GM19324 (cell line): Measurements from ENCODE around the gene WASHC2A.
A peak's percentile ranks its signal among the peaks of the same experiment; 100 is the strongest.
"Not testable (repeated sequence)": the region's sequence is repeated elsewhere in the genome, so short reads cannot be mapped to it uniquely, and the experiment has no call there.

Experiments
- ATAC-seq: cut with Tn5 transposase; IDR thresholded peaks from one replicate; pipeline ENCODE4 v1.9.1; 2021; ENCODE audit warnings: mild to moderate bottlenecking, moderate library complexity; ENCODE audit not compliant: unreplicated experiment, low FRiP score

Gene WASHC2A, protein sequence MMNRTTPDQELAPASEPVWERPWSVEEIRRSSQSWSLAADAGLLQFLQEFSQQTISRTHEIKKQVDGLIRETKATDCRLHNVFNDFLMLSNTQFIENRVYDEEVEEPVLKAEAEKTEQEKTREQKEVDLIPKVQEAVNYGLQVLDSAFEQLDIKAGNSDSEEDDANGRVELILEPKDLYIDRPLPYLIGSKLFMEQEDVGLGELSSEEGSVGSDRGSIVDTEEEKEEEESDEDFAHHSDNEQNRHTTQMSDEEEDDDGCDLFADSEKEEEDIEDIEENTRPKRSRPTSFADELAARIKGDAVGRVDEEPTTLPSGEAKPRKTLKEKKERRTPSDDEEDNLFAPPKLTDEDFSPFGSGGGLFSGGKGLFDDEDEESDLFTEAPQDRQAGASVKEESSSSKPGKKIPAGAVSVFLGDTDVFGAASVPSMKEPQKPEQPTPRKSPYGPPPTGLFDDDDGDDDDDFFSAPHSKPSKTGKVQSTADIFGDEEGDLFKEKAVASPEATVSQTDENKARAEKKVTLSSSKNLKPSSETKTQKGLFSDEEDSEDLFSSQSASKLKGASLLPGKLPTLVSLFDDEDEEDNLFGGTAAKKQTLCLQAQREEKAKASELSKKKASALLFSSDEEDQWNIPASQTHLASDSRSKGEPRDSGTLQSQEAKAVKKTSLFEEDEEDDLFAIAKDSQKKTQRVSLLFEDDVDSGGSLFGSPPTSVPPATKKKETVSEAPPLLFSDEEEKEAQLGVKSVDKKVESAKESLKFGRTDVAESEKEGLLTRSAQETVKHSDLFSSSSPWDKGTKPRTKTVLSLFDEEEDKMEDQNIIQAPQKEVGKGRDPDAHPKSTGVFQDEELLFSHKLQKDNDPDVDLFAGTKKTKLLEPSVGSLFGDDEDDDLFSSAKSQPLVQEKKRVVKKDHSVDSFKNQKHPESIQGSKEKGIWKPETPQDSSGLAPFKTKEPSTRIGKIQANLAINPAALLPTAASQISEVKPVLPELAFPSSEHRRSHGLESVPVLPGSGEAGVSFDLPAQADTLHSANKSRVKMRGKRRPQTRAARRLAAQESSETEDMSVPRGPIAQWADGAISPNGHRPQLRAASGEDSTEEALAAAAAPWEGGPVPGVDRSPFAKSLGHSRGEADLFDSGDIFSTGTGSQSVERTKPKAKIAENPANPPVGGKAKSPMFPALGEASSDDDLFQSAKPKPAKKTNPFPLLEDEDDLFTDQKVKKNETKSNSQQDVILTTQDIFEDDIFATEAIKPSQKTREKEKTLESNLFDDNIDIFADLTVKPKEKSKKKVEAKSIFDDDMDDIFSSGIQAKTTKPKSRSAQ (N-terminal part only)

DNA sequence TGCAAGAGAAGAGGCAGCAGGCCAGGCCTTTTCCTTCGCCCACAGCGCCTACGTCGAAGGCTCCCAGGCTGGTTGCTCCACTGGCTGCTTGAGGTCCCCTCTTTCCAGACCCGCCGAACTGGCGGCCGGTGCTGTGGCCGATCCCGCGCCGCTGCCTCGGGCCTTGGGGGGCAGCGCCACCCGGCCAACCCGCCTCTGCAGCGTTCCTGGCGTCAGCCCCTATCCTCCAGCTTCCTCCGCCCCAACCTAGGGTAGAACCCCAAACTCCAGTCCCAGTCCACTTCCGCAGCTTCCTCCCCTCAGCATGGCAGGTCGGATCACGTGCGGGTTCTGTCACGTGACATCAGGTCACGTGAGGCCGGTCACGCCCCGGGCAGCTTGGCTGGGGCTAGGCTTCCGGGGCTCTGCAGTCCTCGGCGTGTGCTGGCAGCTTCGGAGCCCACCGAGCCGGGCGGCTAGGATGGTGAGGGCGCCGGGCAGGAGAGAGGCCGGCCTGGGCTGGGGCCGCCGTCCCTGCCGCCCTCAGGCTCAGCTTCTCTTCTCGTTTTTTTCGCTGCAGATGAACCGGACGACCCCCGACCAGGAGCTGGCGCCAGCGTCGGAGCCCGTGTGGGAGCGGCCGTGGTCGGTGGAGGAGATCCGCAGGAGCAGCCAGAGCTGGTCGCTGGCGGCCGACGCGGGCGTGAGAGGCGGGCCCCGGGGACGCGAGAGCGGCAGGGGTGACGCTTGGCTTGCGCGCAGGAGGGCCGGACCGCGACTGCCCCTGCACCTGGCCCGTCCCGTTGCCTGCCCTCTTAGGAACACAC is at the start of gene WASHC2A:
Gene WASHC2A, plus strand, starts transcription at position 409 of the 806 bp plus-strand sequence. Its CDS starts 52 bp downstream, at position 461.
- peak; percentile 89 for ATAC-seq

DNA sequence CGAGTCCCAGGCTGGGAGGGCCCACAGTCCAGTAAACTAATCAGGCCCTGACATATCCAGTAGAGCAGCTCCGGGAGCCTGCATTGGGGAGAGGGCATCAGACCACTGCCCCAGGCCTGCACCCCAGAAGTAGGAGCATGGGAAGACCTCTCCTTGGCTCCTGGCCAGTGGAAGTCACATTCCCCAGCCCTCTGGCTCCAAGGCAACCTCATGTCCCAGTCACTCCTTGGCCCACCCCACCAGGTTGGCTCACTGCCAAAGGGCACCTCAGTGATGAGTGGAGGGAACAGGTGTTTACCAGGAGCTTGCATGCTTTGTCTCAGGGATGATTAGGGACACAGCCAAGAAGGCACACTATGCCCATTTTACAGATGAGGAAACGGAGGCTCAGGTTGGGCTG is 48.5 kb upstream of the WASHC2A start:
- ATAC-seq, result not testable (repeated sequence)

DNA sequence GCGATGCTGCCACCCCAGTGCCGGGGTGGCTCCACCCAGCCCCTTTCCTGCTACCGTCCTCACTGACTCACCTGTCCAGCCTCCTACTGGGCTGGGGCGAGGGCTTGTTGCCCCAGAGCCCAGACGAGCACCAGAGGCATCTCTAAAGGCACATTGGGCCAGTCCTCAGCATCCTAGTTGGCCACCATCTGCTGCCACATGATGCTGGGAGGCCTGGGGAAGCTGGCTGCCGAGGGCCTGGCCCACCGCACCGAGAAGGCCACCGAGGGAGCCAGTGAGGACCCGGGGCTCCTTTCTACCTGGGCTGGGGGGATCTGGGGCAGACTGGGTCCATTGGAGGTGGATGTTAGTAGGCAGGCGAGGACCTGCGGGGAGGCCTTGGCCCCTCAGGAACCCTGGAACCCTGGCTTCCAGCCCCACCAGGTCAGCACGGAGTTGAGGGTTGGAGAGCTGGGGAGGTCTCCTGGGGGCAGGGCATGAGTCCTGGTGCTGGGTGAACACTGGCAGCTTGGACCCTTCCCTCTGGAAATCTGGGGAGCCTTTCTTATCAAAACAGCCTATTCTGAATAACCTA is 47.2 kb upstream of the WASHC2A start:
- not testable (repeated sequence) for ATAC-seq

DNA sequence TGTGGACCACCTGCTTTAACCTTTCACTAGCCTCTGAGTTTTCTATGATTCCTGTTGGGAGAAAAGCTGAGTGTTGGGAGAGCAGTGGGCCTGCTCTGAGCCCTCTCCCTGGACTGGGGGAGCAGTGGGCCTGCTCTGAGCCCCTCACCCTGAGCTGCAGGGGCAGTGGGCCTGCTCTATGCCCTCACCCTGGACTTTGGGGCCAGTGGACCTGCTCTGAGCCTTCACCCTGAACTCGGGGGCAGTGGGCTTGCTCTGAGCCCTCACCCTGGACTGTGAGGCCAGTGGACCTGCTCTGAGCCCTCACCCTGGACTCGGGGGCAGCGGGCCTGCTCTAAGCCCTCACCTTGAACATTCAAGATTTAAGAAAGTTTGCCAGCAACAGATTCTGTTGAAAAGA is 46.1 kb upstream of the WASHC2A start:
- ATAC-seq, result no peak

DNA sequence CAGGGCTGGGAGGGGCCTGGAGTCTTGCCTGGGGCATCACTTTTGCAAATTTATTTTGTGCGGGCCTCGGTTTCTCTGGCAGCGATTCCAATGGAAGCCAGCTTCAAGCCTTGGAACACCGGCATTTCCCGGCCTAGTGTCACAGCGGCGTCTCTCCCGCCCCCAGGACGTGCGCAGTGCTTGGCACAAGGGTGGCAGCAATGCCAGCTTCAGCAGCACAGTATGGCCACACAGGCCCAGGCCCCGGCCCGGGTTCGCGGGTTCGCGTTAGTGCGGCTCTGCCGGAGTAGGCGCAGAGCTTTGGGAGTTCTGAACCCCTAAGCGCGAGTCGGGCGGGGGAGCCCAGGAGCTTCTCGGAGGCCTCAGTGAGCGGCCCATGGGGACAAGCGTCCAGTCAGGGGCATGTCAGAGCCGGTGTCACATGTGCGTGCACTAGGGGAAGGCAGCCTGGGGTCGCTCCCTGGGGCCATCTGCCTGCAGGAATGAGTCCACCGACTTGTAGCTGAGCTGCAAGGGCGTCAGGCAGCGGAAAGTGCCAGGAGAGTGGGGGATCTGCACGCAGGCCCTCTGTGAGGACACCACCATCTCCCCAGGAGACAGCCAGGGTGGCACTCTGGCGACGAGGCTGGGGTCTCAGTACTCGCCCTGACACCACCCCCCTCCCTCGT is 42.9 kb upstream of the WASHC2A start:
- not testable (repeated sequence) for ATAC-seq

DNA sequence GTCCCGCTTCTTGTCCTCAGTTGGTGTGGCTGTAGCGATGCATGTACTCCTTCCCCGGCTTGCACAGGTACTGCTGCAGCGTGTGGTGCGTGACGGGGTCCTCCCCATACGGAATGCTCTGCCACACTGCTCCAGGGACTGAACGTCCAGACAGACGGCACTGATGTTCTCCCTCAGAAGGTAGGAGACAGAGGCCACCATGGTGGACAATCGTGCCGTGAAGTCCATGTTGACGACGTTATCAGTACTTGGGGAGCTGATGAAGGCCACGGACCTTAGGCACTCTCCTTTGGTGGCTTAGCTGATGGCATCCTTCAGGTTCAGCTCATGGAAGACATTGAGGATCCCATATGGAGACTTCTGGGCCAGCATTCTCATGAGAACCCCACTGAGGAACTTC is 42.1 kb upstream of the WASHC2A start:
- ATAC-seq, result no peak

DNA sequence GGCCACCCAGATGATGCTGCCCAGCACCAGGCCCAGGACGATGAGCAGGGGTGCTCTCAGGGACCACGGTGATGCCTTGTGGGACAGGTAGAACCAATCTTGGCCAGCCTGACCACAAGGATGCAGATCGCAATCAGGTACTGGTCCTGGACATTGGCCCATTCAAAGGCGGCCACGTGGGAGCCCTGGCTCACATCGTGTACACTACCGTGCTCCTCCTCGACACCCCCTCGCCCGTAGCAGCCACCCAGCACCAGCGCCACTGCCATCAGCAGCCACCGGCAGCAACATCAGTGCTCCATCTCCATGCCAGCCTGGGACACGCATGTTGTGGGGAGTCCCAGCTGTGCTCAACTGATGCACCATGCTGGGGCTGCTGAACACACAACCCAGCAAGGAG is 40.6 kb upstream of the WASHC2A start:
- ATAC-seq, result no peak

DNA sequence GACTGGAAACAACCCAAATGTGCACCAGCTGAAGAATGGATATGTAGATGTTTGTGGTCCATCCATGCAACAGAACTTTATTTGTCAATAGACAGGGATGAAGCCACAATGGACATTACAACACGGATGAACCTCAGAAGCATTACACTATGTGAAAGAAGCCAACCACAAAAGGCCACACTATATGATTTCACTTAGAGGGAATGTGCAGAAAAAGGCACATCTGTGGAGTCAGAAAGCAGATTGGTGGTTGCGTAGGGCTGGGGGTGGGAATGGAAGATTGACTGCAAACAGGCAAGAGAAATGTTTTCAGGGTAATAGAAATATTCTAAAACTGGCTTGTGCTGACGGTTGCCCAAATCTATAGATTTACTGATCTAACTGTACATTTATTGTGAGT is 34.3 kb upstream of the WASHC2A start:
- ATAC-seq, result no peak

DNA sequence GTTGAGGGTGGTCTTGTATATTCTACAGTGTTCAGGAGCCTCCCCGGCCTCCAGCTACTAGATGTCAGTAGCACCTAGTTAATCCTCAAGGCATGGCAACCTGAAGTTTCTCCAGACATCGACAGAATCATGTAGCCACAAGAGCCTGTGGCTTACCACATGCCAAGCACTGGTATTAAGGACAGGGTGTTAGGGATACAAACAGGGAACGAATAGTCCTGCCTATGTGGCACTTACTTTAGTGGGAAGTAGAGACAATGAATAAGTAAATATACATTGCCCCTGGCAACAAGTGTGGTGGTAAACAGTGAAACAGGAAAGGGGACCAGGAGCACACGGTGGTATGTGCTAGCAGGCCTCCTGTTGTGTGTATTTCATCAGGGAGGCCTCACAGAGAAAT is 32.4 kb upstream of the WASHC2A start:
- ATAC-seq, result not testable (repeated sequence)

DNA sequence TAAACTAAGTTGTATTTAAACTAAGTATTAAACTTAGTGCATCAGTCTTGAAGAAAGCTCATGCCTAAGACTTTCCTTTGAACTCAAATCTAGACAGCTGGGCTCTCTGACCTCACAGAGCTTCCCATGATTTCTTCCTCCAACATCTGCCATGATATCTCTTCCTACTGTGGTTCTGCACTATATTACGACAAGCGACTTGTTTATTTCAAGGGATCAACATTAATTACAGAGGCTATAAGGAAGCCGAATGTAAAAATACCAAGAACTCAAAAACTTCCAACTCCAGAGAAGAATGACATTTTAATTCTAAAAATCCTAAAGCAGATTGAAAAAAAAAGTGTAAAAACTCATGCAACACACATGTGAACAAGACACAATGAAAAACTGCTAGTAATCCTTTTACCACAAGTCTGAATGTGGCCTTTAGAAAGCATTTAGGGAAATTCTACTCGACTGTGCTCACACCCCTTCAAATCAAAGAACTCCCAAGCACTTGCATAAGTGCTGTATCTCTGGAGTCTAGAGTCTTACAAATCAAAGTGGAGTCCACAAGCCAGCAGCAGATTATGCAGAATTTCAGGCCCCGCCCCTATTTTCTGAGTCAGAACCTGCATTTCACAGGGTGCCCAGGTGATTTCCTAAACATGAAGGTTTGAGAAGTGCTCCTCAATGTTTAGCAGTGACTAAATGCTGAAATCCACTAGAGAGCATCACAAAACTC is 22.7 kb upstream of the WASHC2A start:
- ATAC-seq, result no peak

DNA sequence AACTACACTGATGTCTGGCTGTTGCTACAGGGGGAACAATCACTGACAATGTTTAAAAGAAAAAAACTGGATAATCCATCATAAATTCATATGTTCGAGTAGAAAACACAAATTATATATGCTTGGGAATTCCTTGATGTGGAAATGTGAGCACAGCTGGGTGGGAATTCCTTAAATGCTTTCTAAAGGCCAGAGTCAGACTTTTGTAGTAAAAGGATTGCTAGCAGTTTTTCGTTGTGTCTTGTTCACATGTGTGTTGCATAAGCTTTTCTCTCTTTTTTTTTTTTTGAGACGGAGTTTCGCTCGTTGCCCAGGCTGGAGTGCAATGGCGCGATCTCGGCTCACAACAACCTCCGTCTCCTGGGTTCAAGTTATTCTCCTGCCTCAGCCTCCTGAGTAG is 21.3 kb upstream of the WASHC2A start:
- ATAC-seq, result not testable (repeated sequence)

DNA sequence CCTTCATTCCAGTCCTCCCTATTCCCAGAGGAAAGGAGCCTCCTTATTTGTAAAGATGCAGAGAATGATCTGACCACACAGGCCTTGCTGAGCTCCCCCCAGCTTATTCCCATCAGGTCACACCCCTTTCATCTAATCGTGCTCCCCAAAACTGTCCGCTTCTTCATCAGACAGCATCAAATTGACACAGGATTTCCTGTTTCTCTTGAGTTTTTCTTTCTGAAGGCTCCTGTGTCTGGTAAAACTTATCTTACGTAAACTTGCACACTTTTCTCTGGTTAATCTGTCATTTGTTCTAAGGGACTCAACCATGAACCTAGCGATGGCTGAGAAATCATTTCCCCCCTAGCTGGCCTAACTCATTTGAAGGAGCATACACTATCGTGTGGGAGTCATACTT is 20.2 kb upstream of the WASHC2A start:
- not testable (repeated sequence) for ATAC-seq

DNA sequence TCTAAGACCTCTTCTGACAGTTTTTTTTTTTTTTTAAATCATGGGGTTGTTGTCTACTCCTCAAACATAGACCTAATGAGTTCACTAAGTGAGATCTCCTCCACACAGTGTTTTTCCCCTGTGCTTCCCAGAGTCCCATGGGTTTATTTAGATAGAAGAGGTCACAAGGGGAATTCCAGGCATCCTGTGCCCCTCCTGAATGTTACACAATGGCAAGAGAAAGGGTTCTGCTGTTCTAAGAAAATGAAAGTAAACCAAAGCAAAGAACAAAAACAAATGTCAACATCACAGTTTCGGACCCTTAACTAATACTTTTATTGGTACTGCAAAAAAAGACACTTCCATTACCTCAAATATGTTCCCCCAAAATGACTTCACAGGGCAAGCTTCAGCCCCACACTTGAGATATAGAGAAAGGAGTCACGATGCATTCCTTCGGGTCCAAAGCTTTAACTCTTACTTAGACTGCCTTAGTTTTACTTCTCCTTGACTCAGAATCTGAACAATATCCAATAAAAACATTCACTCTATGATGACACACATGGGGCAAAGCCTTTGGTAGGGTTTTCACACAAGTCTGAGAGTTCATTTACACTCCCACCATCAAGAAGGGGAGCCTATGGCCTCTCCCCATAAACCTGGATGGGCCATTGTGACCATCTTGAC is 15.6 kb upstream of the WASHC2A start:
- ATAC-seq, result not testable (repeated sequence)

DNA sequence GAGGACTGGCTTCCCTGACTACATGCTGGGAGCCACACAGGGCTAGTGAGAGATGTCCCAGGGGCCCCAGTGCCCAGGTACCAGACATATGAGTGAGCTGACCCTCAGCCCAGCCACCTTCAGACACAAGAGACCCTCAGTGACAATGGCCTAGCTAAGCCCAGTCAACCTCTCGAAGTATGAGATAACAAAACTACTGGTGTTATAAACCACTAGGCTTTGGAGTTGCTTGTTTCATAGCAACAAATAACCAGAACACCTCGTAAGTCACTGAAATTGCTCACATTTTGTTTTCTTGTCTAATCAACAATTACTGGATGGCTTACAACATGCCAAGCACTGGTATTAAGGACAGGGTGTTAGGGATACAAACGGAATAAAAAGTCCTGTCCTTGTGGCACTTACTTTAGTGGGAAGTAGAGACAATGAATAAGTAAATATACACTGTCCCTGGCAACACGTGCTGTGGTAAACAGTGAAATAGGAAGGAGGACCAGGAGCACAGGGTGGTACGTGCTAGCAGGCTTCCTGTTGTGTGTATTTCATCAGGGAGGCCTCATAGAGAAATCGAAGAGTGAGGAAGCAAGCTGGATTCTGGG is 14.9 kb upstream of the WASHC2A start:
- not testable (repeated sequence) for ATAC-seq

DNA sequence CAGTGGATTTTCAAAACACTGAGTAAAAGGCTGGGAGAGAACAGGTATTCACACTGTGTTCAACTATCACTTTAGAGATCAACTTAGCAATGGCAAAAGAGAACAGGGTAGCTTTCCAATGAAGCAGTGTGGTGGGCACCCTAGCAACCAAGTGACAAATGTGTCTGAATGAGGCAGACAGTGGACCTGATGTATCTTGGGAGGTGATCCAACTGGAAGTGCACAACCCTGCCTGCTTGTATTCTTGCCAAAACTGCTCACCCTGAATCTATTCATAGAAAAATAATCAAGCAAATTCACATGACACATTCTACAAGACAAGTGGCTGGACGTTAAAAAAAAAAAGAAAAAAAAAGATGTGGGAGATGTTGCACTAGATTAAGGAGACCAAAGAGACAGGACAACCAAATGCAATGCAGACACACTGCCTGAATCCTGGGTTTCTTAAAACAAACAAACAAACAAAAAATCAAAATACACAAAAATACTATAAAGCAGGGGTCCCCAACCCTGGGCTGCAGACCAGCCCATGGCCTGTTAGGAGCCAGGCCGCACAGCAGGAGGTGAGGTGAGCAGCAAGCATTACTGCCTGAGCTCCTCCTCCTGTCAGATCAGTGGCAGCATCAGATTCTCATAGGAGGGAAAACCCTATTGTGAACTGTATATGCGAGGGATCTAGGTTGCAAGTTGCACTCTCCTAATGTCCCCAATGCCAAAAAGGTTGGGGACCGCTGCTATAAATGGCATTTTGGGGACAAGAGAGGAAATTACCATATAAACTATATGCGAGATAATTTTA is 12.1 kb upstream of the WASHC2A start:
- ATAC-seq, result not testable (repeated sequence)

DNA sequence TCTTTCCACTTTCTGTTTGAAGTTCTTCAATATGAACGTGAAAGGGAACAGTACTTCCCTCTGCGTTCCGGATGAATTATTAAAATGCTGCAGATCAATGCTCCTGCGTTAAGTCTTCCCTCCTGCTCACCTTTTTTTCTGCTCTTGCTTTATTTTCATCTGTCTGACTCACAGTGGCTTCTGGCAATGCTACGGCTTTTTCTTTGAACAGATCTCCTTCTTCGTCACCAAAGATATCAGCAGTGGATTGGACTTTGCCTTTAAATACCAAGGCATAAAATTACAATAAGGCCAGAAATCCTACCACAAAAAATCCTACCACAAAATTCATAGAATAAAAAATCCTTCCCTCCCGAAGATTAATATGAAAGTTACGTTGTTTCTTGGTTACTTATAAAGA is 11.1 kb upstream of the WASHC2A start:
- ATAC-seq, result not testable (repeated sequence)
